ENCODE data around the gene RGS9BP. TPM values are rescaled to one million over a fixed set of nuclear protein-coding genes. Genes with fewer than 3 reads are reported as not detected.
"Not testable (repeated sequence)": the region's sequence is repeated elsewhere in the genome, so short reads cannot be mapped to it uniquely, and the experiment has no call there.

The RGS9BP gene
- total and polyA plus RNA-seq, 2 donors = 0.11 to 0.76 TPM

- WGBS = 98% methylated on average over 1 of the region's 1 CpG
- H3K4me1 ChIP-seq (ENCODE audit: control insufficient read depth in 2 of 2, insufficient read depth in 2 of 2, low read length in 2 of 2) = peaks cover 7 to 10% of the 10 kb centered on the region in 2 donors
- no peak overlapping the region for H3K27ac ChIP-seq (ENCODE audit: low read depth in 1 of 2, low read length in 1 of 2)
- H3K27me3 ChIP-seq (ENCODE audit: control insufficient read depth in 2 of 2, insufficient read depth in 1 of 2, low read length in 1 of 2) = peaks cover 0 to 7% of the 10 kb centered on the region in 2 donors
- H3K36me3 ChIP-seq (ENCODE audit: control insufficient read depth in 2 of 2, insufficient read depth in 2 of 2, low read length in 1 of 2) = no peaks in the 10 kb centered on the region
- H3K9me3 ChIP-seq (ENCODE audit: control insufficient read depth in 2 of 2, insufficient read depth in 1 of 2, low read length in 1 of 2) = no peaks in the 10 kb centered on the region
- no peak for DNase-seq (ENCODE audit: low read depth in 6 of 9, low spot score in 9 of 9)
- H3K4me3 ChIP-seq (ENCODE audit: low read length in 2 of 2) = no peak overlapping the region
Measured at GRCh38 chr19:32688311-32688710, 12.7 kb downstream of the RGS9BP start.

DNA sequence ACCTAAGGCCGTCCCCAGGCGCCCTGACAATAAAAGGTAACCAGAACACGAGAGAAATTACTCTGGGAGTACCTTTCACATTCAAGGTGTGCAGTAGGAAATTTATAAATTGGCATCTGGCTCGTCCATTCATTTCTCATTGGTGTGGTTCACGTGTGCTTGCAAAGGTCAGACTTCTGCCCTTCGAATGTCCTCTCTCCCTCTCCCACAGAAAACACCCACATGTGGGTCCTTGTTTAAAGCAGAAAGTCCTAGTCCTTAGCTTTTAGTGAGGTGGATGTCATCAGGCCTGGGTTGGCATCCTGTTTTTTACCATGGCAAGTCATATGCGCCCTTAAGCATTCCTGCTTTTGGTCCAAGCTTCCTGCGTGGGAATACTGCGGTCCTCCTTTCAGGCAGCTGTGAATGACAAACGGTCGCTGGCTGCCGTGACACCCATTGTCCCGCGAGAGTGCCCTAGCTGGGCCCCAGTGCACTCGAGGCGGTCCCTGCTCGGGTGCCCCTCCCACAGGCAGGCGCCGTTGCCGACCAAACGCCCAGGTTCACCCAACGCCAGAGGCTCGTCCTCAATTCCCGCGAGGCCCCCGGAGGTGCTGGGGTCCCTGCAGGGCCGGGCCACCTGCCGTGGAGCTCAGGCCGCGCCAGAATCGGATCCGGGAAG, 15.8 kb downstream of the RGS9BP start, which contains the start of gene NUDT19:
Gene NUDT19 (plus strand): TSS at position 531 of the 661 bp plus-strand sequence. CDS start 140 bp downstream, outside the sequence.
- Histone ChIP-seq H3K4me1 (ENCODE audit: control insufficient read depth in 2 of 2, insufficient read depth in 2 of 2, low read length in 2 of 2) (peaks cover 7 to 10% of the 10 kb centered on the region in 2 donors), H3K4me3 (ENCODE audit: low read length in 2 of 2) (peak within 1 kb of the TSS; percentile 53 to 69), H3K27me3 (ENCODE audit: control insufficient read depth in 2 of 2, insufficient read depth in 1 of 2, low read length in 1 of 2) (peaks cover 0 to 7% of the 10 kb centered on the region in 2 donors), H3K27ac (ENCODE audit: low read depth in 1 of 2, low read length in 1 of 2) (peak within 1 kb of the TSS; percentile 26 to 77), H3K9me3 (ENCODE audit: control insufficient read depth in 2 of 2, insufficient read depth in 1 of 2, low read length in 1 of 2) (no peaks in the 10 kb centered on the region), H3K36me3 (ENCODE audit: control insufficient read depth in 2 of 2, insufficient read depth in 2 of 2, low read length in 1 of 2) (peaks cover 0 to 3% of the 10 kb centered on the region in 2 donors)
- WGBS = 17% methylated on average over 32 of the region's 32 CpGs
- peak in 3 of 9 donors; percentile 48 to 80 (median 55) for DNase-seq (ENCODE audit: low read depth in 6 of 9, low spot score in 9 of 9)

GRCh38 chr19:32691952-32692726, 16.5 kb downstream of the RGS9BP start:
- H3K27ac ChIP-seq (ENCODE audit: low read depth in 1 of 2, low read length in 1 of 2) = peak overlapping the region; percentile 26 to 77
- 7% methylated on average over 93 of the region's 93 CpGs for WGBS
- DNase-seq (ENCODE audit: low read depth in 6 of 9, low spot score in 9 of 9) = peak in 3 of 9 donors; percentile 30 to 68 (median 43)
- H3K36me3 ChIP-seq (ENCODE audit: control insufficient read depth in 2 of 2, insufficient read depth in 2 of 2, low read length in 1 of 2) = peaks cover 0 to 4% of the 10 kb centered on the region in 2 donors
- H3K27me3 ChIP-seq (ENCODE audit: control insufficient read depth in 2 of 2, insufficient read depth in 1 of 2, low read length in 1 of 2) = peaks cover 0 to 7% of the 10 kb centered on the region in 2 donors
- H3K9me3 ChIP-seq (ENCODE audit: control insufficient read depth in 2 of 2, insufficient read depth in 1 of 2, low read length in 1 of 2) = no peaks in the 10 kb centered on the region
- H3K4me1 ChIP-seq (ENCODE audit: control insufficient read depth in 2 of 2, insufficient read depth in 2 of 2, low read length in 2 of 2) = peaks cover 7 to 10% of the 10 kb centered on the region in 2 donors
- H3K4me3 ChIP-seq (ENCODE audit: low read length in 2 of 2) = peak overlapping the region; percentile 53 to 69

DNA sequence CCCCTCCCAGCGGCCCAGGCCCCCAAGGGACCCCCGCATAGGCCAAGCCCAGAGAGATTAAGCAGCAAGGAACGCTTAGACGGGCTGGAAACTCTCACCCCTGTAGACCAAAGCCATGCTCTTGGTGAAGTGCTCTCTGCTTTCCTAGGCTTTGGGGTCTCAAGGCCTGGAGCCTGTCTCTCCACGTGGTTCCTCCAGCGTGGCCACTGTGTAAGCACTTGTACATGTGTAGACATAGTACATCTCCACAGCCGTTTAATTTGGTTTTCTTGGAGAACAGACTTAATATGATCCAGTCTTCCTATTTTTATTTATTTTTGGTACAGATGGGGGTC, 17.0 kb downstream of the RGS9BP start:
- Histone ChIP-seq H3K4me3 (ENCODE audit: low read length in 2 of 2) (peak overlapping the region; percentile 53 to 69), H3K36me3 (ENCODE audit: control insufficient read depth in 2 of 2, insufficient read depth in 2 of 2, low read length in 1 of 2) (peaks cover 0 to 4% of the 10 kb centered on the region in 2 donors), H3K9me3 (ENCODE audit: control insufficient read depth in 2 of 2, insufficient read depth in 1 of 2, low read length in 1 of 2) (no peaks in the 10 kb centered on the region), H3K27me3 (ENCODE audit: control insufficient read depth in 2 of 2, insufficient read depth in 1 of 2, low read length in 1 of 2) (peaks cover 0 to 7% of the 10 kb centered on the region in 2 donors), H3K27ac (ENCODE audit: low read depth in 1 of 2, low read length in 1 of 2) (no peak overlapping the region), H3K4me1 (ENCODE audit: control insufficient read depth in 2 of 2, insufficient read depth in 2 of 2, low read length in 2 of 2) (peaks cover 7 to 10% of the 10 kb centered on the region in 2 donors)
- WGBS = 57% methylated on average over 7 of the region's 7 CpGs
- no peak for DNase-seq (ENCODE audit: low read depth in 6 of 9, low spot score in 9 of 9)

DNA sequence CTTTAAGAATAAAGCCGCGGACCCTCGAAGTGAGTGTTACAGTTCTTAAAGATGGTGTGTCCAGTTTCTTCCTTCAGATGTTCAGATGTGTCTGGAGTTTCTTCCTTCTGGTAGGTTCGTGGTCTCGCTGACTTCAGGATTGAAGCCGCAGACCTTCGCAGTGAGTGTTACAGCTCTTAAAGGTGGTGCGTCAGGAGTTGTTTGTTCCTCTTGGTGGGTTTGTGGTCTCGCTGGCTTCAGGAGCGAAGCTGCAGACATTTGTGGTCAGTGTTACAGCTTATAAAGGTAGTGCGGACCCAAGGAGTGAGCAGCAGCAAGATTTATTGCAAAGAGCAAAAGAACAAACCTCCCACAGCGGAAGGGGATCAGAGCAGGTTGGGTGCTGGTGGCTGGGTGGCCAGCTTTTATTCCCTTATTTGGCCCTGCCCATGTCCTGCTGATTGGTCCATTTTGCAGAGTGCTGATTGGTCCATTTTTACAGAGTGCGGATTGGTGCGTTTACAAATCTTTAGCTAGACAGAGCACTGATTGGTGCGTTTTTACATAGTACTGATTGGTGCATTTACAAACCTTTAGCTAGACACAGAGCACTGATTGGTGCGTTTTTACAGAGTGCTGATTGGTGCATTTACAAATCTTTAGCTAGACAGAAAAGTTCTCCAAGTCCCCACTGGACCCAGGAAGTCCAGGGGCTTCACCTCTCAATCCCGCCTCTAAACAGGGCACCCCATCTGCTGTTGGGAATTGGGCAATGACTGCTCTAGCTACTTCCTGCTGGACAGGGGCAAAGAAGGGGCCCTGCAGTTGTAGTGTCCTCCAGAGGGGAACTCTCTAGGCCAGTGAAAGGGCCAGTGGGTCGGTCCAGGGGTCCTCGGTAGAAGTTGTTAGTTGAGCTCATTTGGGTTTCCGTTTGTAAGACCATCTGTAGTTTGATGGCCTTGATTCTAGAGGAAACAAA, 17.8 kb downstream of the RGS9BP start:
- WGBS = 56% methylated on average over 20 of the region's 20 CpGs
- H3K27me3 ChIP-seq (ENCODE audit: control insufficient read depth in 2 of 2, insufficient read depth in 1 of 2, low read length in 1 of 2); DNase-seq (ENCODE audit: low read depth in 6 of 9, low spot score in 9 of 9); H3K4me1 ChIP-seq (ENCODE audit: control insufficient read depth in 2 of 2, insufficient read depth in 2 of 2, low read length in 2 of 2); H3K9me3 ChIP-seq (ENCODE audit: control insufficient read depth in 2 of 2, insufficient read depth in 1 of 2, low read length in 1 of 2); H3K36me3 ChIP-seq (ENCODE audit: control insufficient read depth in 2 of 2, insufficient read depth in 2 of 2, low read length in 1 of 2): not testable (repeated sequence)
- Histone ChIP-seq H3K27ac (ENCODE audit: low read depth in 1 of 2, low read length in 1 of 2) (peak overlapping the region in 1 of 2 donors; percentile 20), H3K4me3 (ENCODE audit: low read length in 2 of 2) (peak overlapping the region in 1 of 2 donors; percentile 53)

- 94% methylated on average over 2 of the region's 2 CpGs for WGBS
- not testable (repeated sequence) for H3K4me1 ChIP-seq (ENCODE audit: control insufficient read depth in 2 of 2, insufficient read depth in 2 of 2, low read length in 2 of 2); H3K9me3 ChIP-seq (ENCODE audit: control insufficient read depth in 2 of 2, insufficient read depth in 1 of 2, low read length in 1 of 2); DNase-seq (ENCODE audit: low read depth in 6 of 9, low spot score in 9 of 9); H3K36me3 ChIP-seq (ENCODE audit: control insufficient read depth in 2 of 2, insufficient read depth in 2 of 2, low read length in 1 of 2); H3K27me3 ChIP-seq (ENCODE audit: control insufficient read depth in 2 of 2, insufficient read depth in 1 of 2, low read length in 1 of 2); H3K4me3 ChIP-seq (ENCODE audit: low read length in 2 of 2); H3K27ac ChIP-seq (ENCODE audit: low read depth in 1 of 2, low read length in 1 of 2)
Measured at GRCh38 chr19:32694316-32694715, 18.7 kb downstream of the RGS9BP start.

DNA sequence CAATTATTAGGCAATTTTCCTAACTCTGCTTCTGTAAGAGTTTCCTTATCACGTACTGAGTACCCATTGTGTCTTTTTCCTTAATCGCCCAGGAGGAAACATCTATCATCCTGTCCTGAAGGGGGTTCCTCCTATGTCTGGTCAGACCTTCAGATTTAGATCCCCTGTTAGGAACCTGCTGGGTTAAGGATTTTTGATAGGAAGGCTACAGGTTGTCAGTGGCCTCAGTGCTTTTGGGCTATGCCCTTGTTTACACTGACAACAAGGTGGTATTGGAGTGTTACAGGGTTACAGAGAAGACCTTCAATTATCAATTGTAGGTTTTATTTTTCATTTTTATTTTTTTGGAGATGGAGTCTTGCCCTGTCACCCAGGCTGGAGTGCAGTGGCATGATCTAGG, 19.2 kb downstream of the RGS9BP start:
- H3K4me3 ChIP-seq (ENCODE audit: low read length in 2 of 2); DNase-seq (ENCODE audit: low read depth in 6 of 9, low spot score in 9 of 9); H3K27ac ChIP-seq (ENCODE audit: low read depth in 1 of 2, low read length in 1 of 2); H3K36me3 ChIP-seq (ENCODE audit: control insufficient read depth in 2 of 2, insufficient read depth in 2 of 2, low read length in 1 of 2); H3K9me3 ChIP-seq (ENCODE audit: control insufficient read depth in 2 of 2, insufficient read depth in 1 of 2, low read length in 1 of 2); H3K4me1 ChIP-seq (ENCODE audit: control insufficient read depth in 2 of 2, insufficient read depth in 2 of 2, low read length in 2 of 2); H3K27me3 ChIP-seq (ENCODE audit: control insufficient read depth in 2 of 2, insufficient read depth in 1 of 2, low read length in 1 of 2): not testable (repeated sequence)
- WGBS = 92% methylated on average over 2 of the region's 2 CpGs

- H3K9me3 ChIP-seq (ENCODE audit: control insufficient read depth in 2 of 2, insufficient read depth in 1 of 2, low read length in 1 of 2); DNase-seq (ENCODE audit: low read depth in 6 of 9, low spot score in 9 of 9); H3K4me1 ChIP-seq (ENCODE audit: control insufficient read depth in 2 of 2, insufficient read depth in 2 of 2, low read length in 2 of 2); H3K27me3 ChIP-seq (ENCODE audit: control insufficient read depth in 2 of 2, insufficient read depth in 1 of 2, low read length in 1 of 2); H3K36me3 ChIP-seq (ENCODE audit: control insufficient read depth in 2 of 2, insufficient read depth in 2 of 2, low read length in 1 of 2); H3K4me3 ChIP-seq (ENCODE audit: low read length in 2 of 2); H3K27ac ChIP-seq (ENCODE audit: low read depth in 1 of 2, low read length in 1 of 2): not testable (repeated sequence)
- WGBS = 55% methylated on average over 6 of the region's 6 CpGs
Measured at GRCh38 chr19:32695506-32695905, 19.9 kb downstream of the RGS9BP start.
